ENCODE measurements around the gene MARCHF10. TPM values are rescaled to one million over a fixed set of nuclear protein-coding genes. Genes with fewer than 3 reads are reported as not detected.

MARCHF10 gene
- total RNA-seq, 2 experiments from 2014 or later = not detected

GRCh38 chr17:62703261-62703775 lies 104.8 kb downstream of the MARCHF10 start:
- ChIA-PET POLR2A (no interaction called here), CTCF (ENCODE audit: unreplicated experiment) (no interaction called here)
- no peak for DNase-seq (ENCODE audit: low spot score)
- H3K4me1 ChIP-seq (ENCODE audit: insufficient read depth, low read length, poor library complexity, severe bottlenecking) = no peaks in the 10 kb centered on the region
- H3K9me3 ChIP-seq (ENCODE audit: low read length) = no peaks in the 10 kb centered on the region
- BruUV-seq (replicated peaks) = no TSS peak
- no peak overlapping the region; the same call in 1 of the 2 replicates for H3K4me2 ChIP-seq (ENCODE audit: low read length)
- no peak for TF ChIP-seq EZH2phosphoT487 (IDR thresholded peaks at IDR 0.05; ENCODE audit: borderline replicate concordance, low read depth, low read length)
- no peak for TF ChIP-seq CTCF (conservative IDR thresholded peaks at IDR 0.05; ENCODE audit: low read length)
- no peaks in the 10 kb centered on the region for H3K9me2 ChIP-seq (ENCODE audit: insufficient read depth, low read length)
- no peak overlapping the region for H3K27ac ChIP-seq (ENCODE audit: low read depth, low read length, poor library complexity, severe bottlenecking)
- intact Hi-C loops (cut with micrococcal nuclease; ENCODE audit: unreplicated experiment) = loop anchor here (2.0 kb wide), 1 partner anchor 265 kb away; no protein-coding TSS in a partner anchor
- no peaks in the 10 kb centered on the region for H3K36me3 ChIP-seq (ENCODE audit: insufficient read depth, low read length)
- H3K4me3 ChIP-seq (ENCODE audit: low read depth, low read length, poor library complexity, severe bottlenecking) = peak overlapping the region; percentile 29
- no peaks in the 10 kb centered on the region for H3K79me2 ChIP-seq (ENCODE audit: insufficient read depth, low read depth, low read length)
- no peaks in the 10 kb centered on the region for H4K20me1 ChIP-seq (ENCODE audit: insufficient read depth, low read length)
- no peak overlapping the region for H2AFZ ChIP-seq (ENCODE audit: low read length)

- no peaks in the 10 kb centered on the region for H3K9me2 ChIP-seq (ENCODE audit: insufficient read depth, low read length)
- BruUV-seq (replicated peaks) = no TSS peak
- H4K20me1 ChIP-seq (ENCODE audit: insufficient read depth, low read length) = no peaks in the 10 kb centered on the region
- no peaks in the 10 kb centered on the region for H3K36me3 ChIP-seq (ENCODE audit: insufficient read depth, low read length)
- CTCF ChIA-PET (ENCODE audit: unreplicated experiment) = no interaction called here
- TF ChIP-seq EZH2phosphoT487 (IDR thresholded peaks at IDR 0.05; ENCODE audit: borderline replicate concordance, low read depth, low read length) = no peak
- TF ChIP-seq CTCF (conservative IDR thresholded peaks at IDR 0.05; ENCODE audit: low read length) = no peak
- no peak overlapping the region for H3K4me2 ChIP-seq (ENCODE audit: low read length)
- H3K27ac ChIP-seq (ENCODE audit: low read depth, low read length, poor library complexity, severe bottlenecking) = no peak overlapping the region
- H3K4me1 ChIP-seq (ENCODE audit: insufficient read depth, low read length, poor library complexity, severe bottlenecking) = no peaks in the 10 kb centered on the region
- H3K9me3 ChIP-seq (ENCODE audit: low read length) = no peaks in the 10 kb centered on the region
- no peak overlapping the region for H3K4me3 ChIP-seq (ENCODE audit: low read depth, low read length, poor library complexity, severe bottlenecking)
- POLR2A ChIA-PET = no interaction called here
- no peak overlapping the region for H2AFZ ChIP-seq (ENCODE audit: low read length)
- DNase-seq (ENCODE audit: low spot score) = no peak
- intact Hi-C loops (cut with micrococcal nuclease; ENCODE audit: unreplicated experiment) = loop anchor here (2.0 kb wide), 1 partner anchor 266 kb away; no protein-coding TSS in a partner anchor
- H3K79me2 ChIP-seq (ENCODE audit: insufficient read depth, low read depth, low read length) = no peaks in the 10 kb centered on the region
Observed at GRCh38 chr17:62702746-62703260, 105.3 kb downstream of the MARCHF10 start.

- TF ChIP-seq CTCF (conservative IDR thresholded peaks at IDR 0.05; ENCODE audit: low read length) = no peak
- no peak for TF ChIP-seq EZH2phosphoT487 (IDR thresholded peaks at IDR 0.05; ENCODE audit: borderline replicate concordance, low read depth, low read length)
- BruUV-seq (replicated peaks) = no TSS peak
- H2AFZ ChIP-seq (ENCODE audit: low read length) = no peak overlapping the region
Observed at GRCh38 chr17:62701706-62702085, 106.4 kb downstream of the MARCHF10 start.

More at GRCh38 chr17:62701706-62702085, 106.4 kb downstream of the MARCHF10 start:
- Histone ChIP-seq H3K9me3 (ENCODE audit: low read length) (no peaks in the 10 kb centered on the region), H3K4me1 (ENCODE audit: insufficient read depth, low read length, poor library complexity, severe bottlenecking) (no peaks in the 10 kb centered on the region), H3K27ac (ENCODE audit: low read depth, low read length, poor library complexity, severe bottlenecking) (no peak overlapping the region), H3K79me2 (ENCODE audit: insufficient read depth, low read depth, low read length) (no peaks in the 10 kb centered on the region), H3K9me2 (ENCODE audit: insufficient read depth, low read length) (no peaks in the 10 kb centered on the region), H3K4me2 (ENCODE audit: low read length) (no peak overlapping the region), H4K20me1 (ENCODE audit: insufficient read depth, low read length) (no peaks in the 10 kb centered on the region), H3K4me3 (ENCODE audit: low read depth, low read length, poor library complexity, severe bottlenecking) (no peak overlapping the region), H3K36me3 (ENCODE audit: insufficient read depth, low read length) (no peaks in the 10 kb centered on the region)
- intact Hi-C loops (cut with micrococcal nuclease; ENCODE audit: unreplicated experiment) = loop anchor here (2.0 kb wide), 1 partner anchor 267 kb away; no protein-coding TSS in a partner anchor
- DNase-seq (ENCODE audit: low spot score) = no peak
- CTCF ChIA-PET (ENCODE audit: unreplicated experiment) = no interaction called here
- POLR2A ChIA-PET = no interaction called here
